Stimulated activated effector memory CD8-positive, alpha-beta T cell treated with anti-CD3 and anti-CD28 coated beads, Interleukin-12 subunit alpha, Interleukin-12 subunit beta, amount 100 ng/mL, for 72 hours (primary cell): ENCODE results near the gene MALT1.

ENCODE experiments used
- ATAC-seq: fragments of 150-1000 bp; cut with Tn5 transposase; 2 replicates; pipeline ENCODE4 v1.10.0; 2021
- DNase-seq, 2 donors: peaks; one replicate each; pipeline ENCODE4 v3.0.0; 2021 to 2022; ENCODE audit warnings: low spot score in 2 of 2
- H3K27ac Mint-ChIP-seq: one replicate; pipeline ENCODE4 v1.8.0; 2022; ENCODE audit warnings: mild to moderate bottlenecking, mixed read lengths
- H3K36me3 Mint-ChIP-seq: one replicate; pipeline ENCODE4 v1.8.0; 2022; ENCODE audit warnings: mild to moderate bottlenecking, mixed read lengths
- H3K4me1 Mint-ChIP-seq: one replicate; pipeline ENCODE4 v1.8.0; 2022; ENCODE audit warnings: mixed read lengths
- H3K4me3 Mint-ChIP-seq: one replicate; pipeline ENCODE4 v1.8.0; 2022; ENCODE audit warnings: mild to moderate bottlenecking, mixed read lengths
- H3K9me3 Mint-ChIP-seq: one replicate; pipeline ENCODE4 v1.8.0; 2022; ENCODE audit warnings: mixed read lengths

MALT1 gene

DNA sequence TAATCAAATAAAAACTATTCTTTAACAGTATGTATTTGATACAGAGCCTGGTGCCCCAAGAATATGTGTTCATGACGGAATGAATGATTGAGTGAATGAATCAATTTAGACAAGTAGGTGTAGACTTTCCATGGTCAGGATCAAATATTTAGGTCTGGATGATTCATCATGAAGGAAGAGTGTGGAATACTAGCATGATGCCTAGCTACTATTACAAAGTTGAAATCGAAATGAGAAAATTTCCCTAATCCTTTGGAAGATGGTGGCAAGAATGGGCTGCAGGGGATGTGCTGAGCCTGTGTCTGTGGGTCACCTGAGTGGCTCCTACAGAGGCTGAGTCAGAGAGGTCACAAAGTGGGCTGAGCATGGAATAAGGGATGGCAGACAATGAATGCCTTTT, 3.1 kb upstream of the MALT1 start:
- H3K36me3 Mint-ChIP-seq: no peaks in the 10 kb centered on the region
- DNase-seq (peak in 1 of 2 donors; percentile 41), ATAC-seq (no peak)
- peaks cover 40% of the 10 kb centered on the region for H3K4me1 Mint-ChIP-seq
- H3K4me3 Mint-ChIP-seq: no peak overlapping the region
- H3K9me3 Mint-ChIP-seq: no peaks in the 10 kb centered on the region
- no peak overlapping the region for H3K27ac Mint-ChIP-seq

DNA sequence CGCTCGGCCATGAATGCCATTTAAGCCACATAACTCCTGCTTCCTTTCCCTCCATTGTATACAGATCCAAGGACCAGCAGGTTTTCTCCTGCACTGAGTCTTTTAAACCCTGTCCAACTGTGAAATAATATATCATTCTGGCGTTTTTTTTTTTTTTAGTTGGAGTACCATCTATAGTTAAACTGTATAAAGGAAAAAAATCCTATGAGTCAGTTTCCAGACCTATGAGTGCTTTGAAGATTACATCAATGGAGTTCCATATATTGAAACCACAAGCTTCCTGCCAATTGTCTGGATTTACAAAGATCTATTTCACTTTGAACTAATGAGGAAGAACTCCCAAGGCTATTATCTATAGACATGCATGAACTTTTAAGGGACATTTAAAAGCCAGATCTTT, 2.4 kb upstream of the MALT1 start:
- H3K4me1 Mint-ChIP-seq: peaks cover 46% of the 10 kb centered on the region
- no peak overlapping the region for H3K4me3 Mint-ChIP-seq
- DNase-seq (no peak), ATAC-seq (no peak)
- H3K9me3 Mint-ChIP-seq: no peaks in the 10 kb centered on the region
- no peak overlapping the region for H3K27ac Mint-ChIP-seq
- H3K36me3 Mint-ChIP-seq: peaks cover 3% of the 10 kb centered on the region

DNA sequence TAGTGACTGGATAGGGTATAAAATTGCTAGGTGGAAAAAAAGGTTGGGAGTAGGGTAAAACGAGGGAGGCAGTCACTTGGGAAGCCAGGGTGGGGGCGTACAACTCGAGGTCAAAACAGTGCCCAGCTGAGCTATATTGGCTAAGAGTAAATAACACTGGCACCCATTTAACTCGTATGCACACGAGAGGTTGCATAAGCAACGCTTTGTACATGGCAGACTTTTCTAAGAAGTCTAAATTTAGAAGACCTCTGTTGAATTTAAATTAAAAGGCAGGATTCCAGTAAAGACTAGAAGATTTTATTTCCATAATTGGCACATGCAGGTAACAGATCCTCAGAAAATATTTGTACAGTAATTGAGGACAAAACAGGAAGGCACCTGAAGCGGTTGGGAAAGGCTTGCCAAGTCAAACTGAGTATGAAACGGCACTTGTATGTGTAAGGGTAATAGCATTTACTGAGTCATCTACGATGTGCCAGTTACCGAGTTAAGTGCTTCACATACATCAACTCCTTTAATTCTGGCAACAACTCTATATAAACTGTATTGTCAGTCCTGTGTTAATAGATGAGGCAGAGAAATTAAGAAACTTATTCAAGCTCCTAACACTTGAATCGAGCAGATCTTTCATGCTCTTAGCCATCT, 1.4 kb upstream of the MALT1 start:
- H3K4me1 Mint-ChIP-seq: peaks cover 56% of the 10 kb centered on the region
- peak in 1 of 2 donors; percentile 45 for DNase-seq

DNA sequence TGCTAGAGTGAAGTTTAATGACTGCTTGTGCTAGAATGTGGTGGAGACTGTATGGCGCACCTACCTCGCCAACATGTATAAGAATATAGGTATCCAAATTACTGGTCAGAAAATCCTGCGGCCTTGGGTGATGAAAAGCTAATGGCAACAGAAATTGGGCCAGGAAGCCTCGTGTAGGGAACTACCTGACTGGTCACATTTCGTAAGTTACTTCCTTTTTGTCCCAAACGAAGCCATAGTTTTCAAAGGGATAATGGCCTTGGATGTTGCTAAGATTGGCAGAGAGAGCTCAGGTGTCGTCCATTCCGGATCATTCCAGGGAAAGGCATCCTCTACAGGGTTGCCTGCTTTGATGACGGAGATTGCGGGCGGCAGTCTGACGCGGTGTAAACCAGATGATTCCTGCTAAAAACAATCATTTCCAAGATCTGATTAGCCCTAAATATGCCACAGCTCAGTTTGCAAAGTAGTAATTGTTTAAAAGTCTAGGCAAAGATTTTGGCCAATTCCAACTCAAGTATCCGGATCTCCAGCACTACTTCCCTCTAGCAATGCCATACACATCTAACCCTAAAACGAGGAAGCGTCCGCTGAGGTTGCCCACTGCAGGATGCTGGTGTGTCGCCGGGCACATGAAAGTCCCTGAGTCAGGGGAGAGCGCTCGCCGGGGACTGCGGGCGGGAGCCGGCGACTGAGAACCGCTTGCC, 708 bp upstream of the MALT1 start:
- peaks cover 9% of the 10 kb centered on the region for H3K36me3 Mint-ChIP-seq
- no peaks in the 10 kb centered on the region for H3K9me3 Mint-ChIP-seq
- H3K27ac Mint-ChIP-seq: peak overlapping the region; percentile 85
- ATAC-seq (no peak), DNase-seq (peak in 1 of 2 donors; percentile 49)
- peak overlapping the region; percentile 89 for H3K4me3 Mint-ChIP-seq
- H3K4me1 Mint-ChIP-seq: peaks cover 56% of the 10 kb centered on the region

More for the DNA sequence above, 1.4 kb upstream of the MALT1 start:
- Mint-ChIP-seq H3K9me3 (no peaks in the 10 kb centered on the region), H3K4me3 (peak overlapping the region; percentile 89), H3K36me3 (peaks cover 9% of the 10 kb centered on the region), H3K27ac (no peak overlapping the region)
- peak; percentile 14 for ATAC-seq

DNA sequence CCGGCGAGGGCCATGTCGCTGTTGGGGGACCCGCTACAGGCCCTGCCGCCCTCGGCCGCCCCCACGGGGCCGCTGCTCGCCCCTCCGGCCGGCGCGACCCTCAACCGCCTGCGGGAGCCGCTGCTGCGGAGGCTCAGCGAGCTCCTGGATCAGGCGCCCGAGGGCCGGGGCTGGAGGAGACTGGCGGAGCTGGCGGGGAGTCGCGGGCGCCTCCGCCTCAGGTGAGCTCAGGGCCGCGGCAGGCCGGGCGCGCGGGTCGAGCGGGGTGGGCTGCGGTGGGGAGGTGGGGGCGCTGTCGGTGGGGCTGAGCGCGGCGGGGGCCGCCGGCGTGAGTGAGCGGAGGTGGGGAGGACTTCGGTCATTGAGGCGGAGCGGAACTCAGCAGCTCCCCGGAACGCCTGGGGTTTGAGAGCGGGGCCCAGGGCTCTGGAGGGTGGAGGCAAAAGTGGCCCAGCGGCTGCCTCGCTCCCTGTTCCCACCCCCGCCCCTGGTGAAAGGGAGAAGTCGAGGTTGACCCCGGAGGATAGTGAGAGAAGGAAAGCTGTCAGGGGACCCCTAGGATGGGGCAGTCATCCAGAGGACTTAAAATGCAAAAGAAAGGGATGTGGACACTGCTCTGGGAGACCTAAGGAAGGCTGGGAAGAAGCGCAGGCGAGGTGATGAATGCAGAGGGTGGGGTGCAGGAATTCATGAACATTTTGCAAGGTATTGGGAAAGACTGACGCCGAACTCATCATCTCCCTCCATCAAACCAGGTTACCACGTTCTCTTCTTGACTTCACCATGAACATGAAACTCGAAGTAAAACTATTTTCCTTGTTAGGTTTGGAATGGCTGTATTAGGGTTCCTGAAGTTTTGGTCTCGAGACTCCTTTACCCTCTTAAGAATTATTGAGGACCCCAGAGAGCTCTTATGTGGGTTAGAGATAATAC, 633 bp downstream of the MALT1 start:
- Mint-ChIP-seq H3K27ac (peak overlapping the region; percentile 90), H3K4me3 (peak overlapping the region; percentile 89), H3K9me3 (no peaks in the 10 kb centered on the region), H3K4me1 (peaks cover 64% of the 10 kb centered on the region), H3K36me3 (peaks cover 9% of the 10 kb centered on the region)
- ATAC-seq (peak; percentile 62), DNase-seq (no peak)

DNA sequence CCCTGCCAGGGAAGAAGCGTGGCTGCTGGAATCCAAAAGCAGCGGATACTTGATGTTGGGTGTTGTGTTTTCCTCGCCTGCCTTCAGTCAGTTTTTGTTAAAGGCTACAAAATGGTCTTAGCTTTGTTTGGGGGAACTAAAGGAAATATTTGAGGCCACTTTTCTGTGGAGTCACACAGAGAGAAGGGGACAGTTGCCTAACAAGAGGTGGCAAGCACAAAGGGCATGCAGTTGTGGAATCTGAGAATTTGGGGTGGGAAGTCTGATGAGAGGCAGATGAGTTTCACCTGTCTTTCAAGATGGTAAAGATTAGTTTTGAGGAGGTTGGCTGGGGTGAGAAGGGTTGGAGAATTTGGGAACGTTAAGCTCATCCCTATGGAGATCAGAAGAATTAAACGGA, 2.9 kb downstream of the MALT1 start:
- Mint-ChIP-seq H3K4me1 (peaks cover 62% of the 10 kb centered on the region), H3K4me3 (peak overlapping the region; percentile 89), H3K27ac (peak overlapping the region; percentile 22), H3K36me3 (peaks cover 9% of the 10 kb centered on the region), H3K9me3 (no peaks in the 10 kb centered on the region)
- DNase-seq (peak in 1 of 2 donors; percentile 34), ATAC-seq (no peak)

DNA sequence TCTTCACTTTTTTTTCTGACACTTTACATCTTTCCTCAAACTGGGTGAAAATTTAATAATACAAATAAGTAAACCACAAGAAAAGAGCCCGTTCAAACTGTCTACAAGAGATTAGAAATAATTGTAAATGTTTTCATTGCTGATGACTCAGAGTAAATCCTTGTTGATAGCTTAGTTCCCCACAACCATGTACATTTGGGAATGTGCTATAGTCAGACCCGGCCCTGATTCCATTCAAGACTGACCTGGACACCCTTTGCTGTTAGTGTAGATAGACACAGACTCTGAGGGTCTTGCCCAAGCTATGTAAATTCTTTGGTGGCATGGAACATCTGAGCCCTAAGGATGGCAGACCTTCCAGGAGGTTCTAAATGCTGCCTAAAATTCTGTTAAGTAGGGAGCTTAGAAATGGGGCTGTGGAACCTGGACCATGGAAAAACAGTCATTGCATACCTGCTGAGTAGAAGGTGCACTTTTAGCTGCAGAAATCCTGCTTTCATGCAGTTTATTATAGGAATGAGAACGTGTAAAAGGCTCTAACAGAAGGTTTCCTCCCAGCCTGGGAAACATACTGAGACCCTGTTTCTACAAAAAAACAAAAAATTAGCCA, 3.7 kb downstream of the MALT1 start:
- Mint-ChIP-seq H3K9me3 (no peaks in the 10 kb centered on the region), H3K4me1 (peaks cover 55% of the 10 kb centered on the region), H3K4me3 (no peak overlapping the region), H3K27ac (no peak overlapping the region), H3K36me3 (peaks cover 9% of the 10 kb centered on the region)
- ATAC-seq (no peak), DNase-seq (peak in 1 of 2 donors; percentile 30)

DNA sequence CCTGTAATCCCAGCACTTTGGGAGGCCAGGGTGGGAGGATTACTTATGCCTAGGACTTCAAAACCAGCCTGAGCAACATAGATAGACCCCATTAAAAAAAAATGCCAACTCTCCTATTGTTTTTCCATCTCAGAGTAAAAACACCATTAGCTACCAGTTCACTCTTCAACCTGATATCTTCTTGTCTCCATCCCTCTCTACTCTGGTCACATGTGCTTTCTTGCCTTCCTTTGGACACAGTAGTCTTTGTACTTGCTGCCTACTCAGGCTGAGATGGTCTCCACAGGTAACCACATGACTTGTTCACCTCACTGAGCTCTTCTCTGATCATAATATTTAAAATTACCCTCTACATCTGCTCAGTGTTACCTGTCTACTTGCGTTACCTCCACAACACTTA, 5.0 kb downstream of the MALT1 start:
- H3K9me3 Mint-ChIP-seq: no peaks in the 10 kb centered on the region
- peaks cover 14% of the 10 kb centered on the region for H3K36me3 Mint-ChIP-seq
- DNase-seq (peak in 1 of 2 donors; percentile 34), ATAC-seq (no peak)
- no peak overlapping the region for H3K27ac Mint-ChIP-seq
- peaks cover 45% of the 10 kb centered on the region for H3K4me1 Mint-ChIP-seq
- H3K4me3 Mint-ChIP-seq: no peak overlapping the region

DNA sequence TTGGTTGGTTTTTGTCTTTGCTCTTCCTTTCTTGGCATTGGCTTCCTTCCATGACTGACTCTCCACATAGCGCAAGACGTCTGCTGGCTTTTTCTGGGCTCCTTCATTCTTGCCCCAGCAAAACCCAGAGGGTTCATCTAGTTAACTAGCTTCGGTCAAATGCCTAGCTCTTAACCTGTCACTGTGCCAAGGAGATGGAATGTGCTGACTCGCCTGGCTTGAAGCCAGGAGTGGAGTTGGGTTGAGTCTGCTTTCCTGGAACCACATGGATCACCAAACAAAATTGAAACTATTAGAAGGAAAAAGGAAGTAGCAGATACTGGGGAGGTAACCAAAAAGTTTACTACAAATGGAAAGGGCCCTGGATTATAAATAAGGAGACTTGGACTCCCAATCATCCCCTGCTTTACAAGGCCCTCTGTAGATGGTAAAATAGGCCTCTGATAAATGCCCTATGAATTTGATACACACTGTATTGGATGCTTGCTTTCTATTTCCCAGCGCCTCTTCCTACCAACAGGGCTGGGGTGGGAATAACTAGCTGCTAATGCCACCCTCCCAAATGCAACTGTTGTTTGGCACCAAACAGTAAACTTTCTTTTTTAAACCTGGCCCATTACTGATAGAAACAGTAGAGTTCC, 11.3 kb downstream of the MALT1 start:
- H3K27ac Mint-ChIP-seq: no peak overlapping the region
- peaks cover 39% of the 10 kb centered on the region for H3K36me3 Mint-ChIP-seq
- DNase-seq: no peak
- H3K4me3 Mint-ChIP-seq: no peak overlapping the region
- ATAC-seq: no peak
- H3K9me3 Mint-ChIP-seq: no peaks in the 10 kb centered on the region
- H3K4me1 Mint-ChIP-seq: peaks cover 17% of the 10 kb centered on the region

DNA sequence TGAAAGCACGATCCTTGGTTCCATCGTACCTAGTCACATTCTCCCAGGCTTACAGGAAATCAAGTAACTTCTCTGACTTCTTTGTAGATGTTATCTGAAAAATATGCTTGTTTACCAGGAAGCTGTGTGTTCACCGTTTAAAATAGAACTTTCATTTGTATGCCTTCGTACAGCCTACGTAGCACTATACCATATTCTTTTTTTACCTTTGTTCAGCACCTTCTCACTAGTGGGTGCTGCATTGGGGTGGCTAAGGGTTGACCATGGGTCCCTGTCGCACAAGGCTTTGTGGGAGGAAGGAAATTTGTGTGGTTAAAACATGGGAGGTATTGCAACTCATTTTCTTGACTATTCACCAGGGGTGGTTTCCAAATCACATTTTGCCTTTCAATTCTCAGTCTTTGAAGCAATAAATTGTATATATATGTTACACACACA, 16.6 kb downstream of the MALT1 start:
- Mint-ChIP-seq H3K4me1 (peaks cover 44% of the 10 kb centered on the region), H3K9me3 (no peaks in the 10 kb centered on the region), H3K36me3 (peaks cover 39% of the 10 kb centered on the region), H3K27ac (peak overlapping the region; percentile 0), H3K4me3 (peak overlapping the region; percentile 62)
- peak in 1 of 2 donors; percentile 68 for DNase-seq
- peak; percentile 96 for ATAC-seq

DNA sequence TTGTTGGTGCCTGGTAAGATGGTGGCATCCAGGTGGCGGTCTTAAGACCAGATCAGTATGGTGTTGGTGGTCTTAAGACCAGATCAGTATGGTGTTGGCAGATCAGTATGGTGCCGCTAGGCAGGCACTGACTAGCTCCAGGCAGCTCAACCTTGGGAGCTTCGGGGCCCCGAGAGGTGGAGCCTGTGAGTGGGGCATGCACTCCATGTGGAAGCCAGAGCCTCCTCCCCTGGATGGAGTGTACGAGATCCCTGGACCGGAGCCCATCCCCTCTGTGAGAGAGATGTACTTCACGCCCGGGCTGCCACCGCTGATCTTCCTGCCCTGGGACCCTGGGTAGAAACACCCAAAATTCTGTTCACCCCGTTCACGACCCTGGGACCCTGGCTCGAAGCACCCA, 19.0 kb downstream of the MALT1 start:
- peaks cover 63% of the 10 kb centered on the region for H3K4me1 Mint-ChIP-seq
- H3K4me3 Mint-ChIP-seq: no peak overlapping the region
- H3K27ac Mint-ChIP-seq: no peak overlapping the region
- H3K9me3 Mint-ChIP-seq: no peaks in the 10 kb centered on the region
- ATAC-seq (no peak), DNase-seq (no peak)
- H3K36me3 Mint-ChIP-seq: peaks cover 20% of the 10 kb centered on the region

DNA sequence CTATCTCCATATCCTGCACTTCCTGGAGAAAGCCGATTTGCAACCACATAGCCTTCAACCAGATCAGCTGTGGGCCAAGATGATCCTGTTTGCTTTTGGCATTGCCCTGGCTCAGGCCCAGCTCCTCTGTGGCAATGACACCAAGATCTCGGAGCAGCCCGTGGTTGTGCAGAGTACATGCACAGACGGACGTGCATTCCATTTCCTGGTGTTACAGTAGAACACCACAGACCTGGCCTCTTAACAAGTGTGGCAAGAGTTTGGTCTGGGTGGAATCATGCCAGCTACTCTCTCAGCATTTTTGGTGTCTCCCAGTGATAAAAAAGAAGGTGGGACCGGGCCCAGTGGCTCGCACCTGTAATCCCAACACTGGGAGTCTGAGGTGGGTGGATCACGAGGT, 20.0 kb downstream of the MALT1 start:
- DNase-seq: no peak
- Mint-ChIP-seq H3K9me3 (no peaks in the 10 kb centered on the region), H3K27ac (no peak overlapping the region), H3K4me3 (no peak overlapping the region), H3K4me1 (peaks cover 70% of the 10 kb centered on the region), H3K36me3 (peaks cover 29% of the 10 kb centered on the region)
- ATAC-seq: no peak

DNA sequence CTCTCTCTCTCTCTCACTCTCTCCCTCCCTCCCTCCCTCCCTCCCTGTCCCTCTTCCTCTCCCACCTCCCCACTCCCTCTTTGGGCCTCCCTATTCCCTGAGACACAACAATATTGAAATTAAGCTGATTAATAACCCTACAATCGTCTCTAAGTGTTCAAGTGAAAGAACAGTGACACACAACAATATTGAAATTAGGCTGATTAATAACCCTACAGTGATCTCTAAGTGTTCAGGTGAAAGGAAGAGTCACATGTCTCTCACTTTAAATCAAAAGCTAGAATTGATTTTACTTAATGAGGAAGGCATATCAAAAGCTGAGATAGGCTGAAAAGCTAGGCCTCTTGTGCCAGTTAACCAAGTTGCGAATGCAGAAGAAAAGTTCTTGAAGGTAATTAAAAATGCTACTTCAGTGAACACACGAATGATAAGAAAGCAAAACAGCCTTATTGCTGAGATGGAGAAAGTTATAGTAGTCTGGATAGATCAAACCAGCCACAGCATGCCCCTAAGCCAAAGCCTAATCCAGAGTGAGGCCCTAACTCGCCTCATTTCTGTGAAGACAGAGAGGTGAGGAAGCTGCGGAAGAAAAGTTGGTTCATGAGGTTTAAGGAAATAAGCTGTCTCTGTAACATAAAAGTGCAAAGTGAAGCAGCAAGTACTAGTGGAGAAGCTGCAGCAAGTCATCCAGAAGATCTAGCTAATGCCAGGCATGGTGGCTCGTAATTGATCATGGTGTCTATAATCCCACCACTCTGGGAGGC, 21.3 kb downstream of the MALT1 start:
- no peaks in the 10 kb centered on the region for H3K9me3 Mint-ChIP-seq
- no peak for DNase-seq
- peak overlapping the region; percentile 41 for H3K27ac Mint-ChIP-seq
- peaks cover 29% of the 10 kb centered on the region for H3K36me3 Mint-ChIP-seq
- H3K4me1 Mint-ChIP-seq: peaks cover 61% of the 10 kb centered on the region
- H3K4me3 Mint-ChIP-seq: no peak overlapping the region
- peak; percentile 58 for ATAC-seq

DNA sequence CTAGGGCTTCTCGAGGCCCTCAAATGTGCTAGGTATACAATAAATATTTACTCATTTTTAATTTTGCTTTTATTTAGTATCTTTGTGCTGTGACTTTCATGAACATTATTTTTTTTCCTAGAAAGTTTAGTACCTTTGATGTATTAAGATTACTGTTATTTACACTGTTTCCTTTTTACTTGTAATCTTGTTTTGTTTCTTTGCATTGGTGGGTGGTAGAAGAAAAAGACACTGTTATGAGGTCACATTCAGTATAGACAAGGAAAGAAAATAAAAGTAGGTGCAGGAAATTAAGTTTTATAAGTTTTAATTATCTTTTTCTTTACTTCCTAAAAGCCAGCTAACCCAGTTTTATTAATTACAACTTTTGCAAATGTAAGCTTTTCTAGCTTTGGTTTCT, 23.0 kb downstream of the MALT1 start:
- Mint-ChIP-seq H3K36me3 (peaks cover 22% of the 10 kb centered on the region), H3K4me3 (no peak overlapping the region), H3K4me1 (peaks cover 49% of the 10 kb centered on the region), H3K9me3 (no peaks in the 10 kb centered on the region), H3K27ac (no peak overlapping the region)
- ATAC-seq (no peak), DNase-seq (no peak)
